ENCODE data around the gene SLC38A5.

SLC38A5 gene

GRCh38 chrX:48470833-48471118 lies 716 bp upstream of the SLC38A5 start:
- ChIA-PET POLR2A (no interaction called here), CTCF (no interaction called here)
- 90% methylated on average over 9 of the region's 9 CpGs for WGBS (ENCODE audit: insufficient coverage)
- H3K27me3 ChIP-seq (replicated peaks in 2 of 5; ENCODE audit: control insufficient read depth in 4 of 5, insufficient read depth in 5 of 5, low read length in 4 of 5), result no peaks in the 10 kb centered on the region
- H3K36me3 ChIP-seq (ENCODE audit: control insufficient read depth in 4 of 4, insufficient read depth in 4 of 4, low read length in 3 of 4), result peaks cover 0 to 6% (median under 1%) of the 10 kb centered on the region in 4 experiments
- no peak overlapping the region for H3K4me3 ChIP-seq (ENCODE audit: control insufficient read depth in 1 of 7, extremely low read depth in 1 of 7, insufficient read depth in 4 of 7, low read depth in 2 of 7, low read length in 6 of 7)
- no peaks in the 10 kb centered on the region for H3K9me3 ChIP-seq (ENCODE audit: control extremely low read depth in 1 of 5, control insufficient read depth in 4 of 5, insufficient read depth in 2 of 5, low read depth in 1 of 5, low read length in 4 of 5)
- DNase-seq, result no peak
- H3K27ac ChIP-seq (ENCODE audit: insufficient read depth in 1 of 2, low read depth in 1 of 2, low read length in 2 of 2, poor library complexity in 1 of 2, severe bottlenecking in 2 of 2), result no peak overlapping the region
- peaks cover 0 to 30% (median 19%) of the 10 kb centered on the region in 4 experiments for H3K4me1 ChIP-seq (ENCODE audit: control extremely low read depth in 1 of 4, control insufficient read depth in 4 of 4, insufficient read depth in 4 of 4, low read length in 3 of 4)

- POLR2A ChIA-PET, result interaction anchor here (0.7 kb wide), 1 partner anchor 10 kb away, joined by 3 read pairs; no protein-coding TSS in a partner anchor
- H3K36me3 ChIP-seq (ENCODE audit: control insufficient read depth in 4 of 4, insufficient read depth in 4 of 4, low read length in 3 of 4), result peaks cover 0 to 11% (median 4%) of the 10 kb centered on the region in 4 experiments
- 16% methylated on average over 17 of the region's 23 CpGs for WGBS (ENCODE audit: insufficient coverage)
- peaks cover 0 to 20% (median 13%) of the 10 kb centered on the region in 4 experiments for H3K4me1 ChIP-seq (ENCODE audit: control extremely low read depth in 1 of 4, control insufficient read depth in 4 of 4, insufficient read depth in 4 of 4, low read length in 3 of 4)
- H3K9me3 ChIP-seq (ENCODE audit: control extremely low read depth in 1 of 5, control insufficient read depth in 4 of 5, insufficient read depth in 2 of 5, low read depth in 1 of 5, low read length in 4 of 5), result no peaks in the 10 kb centered on the region
- peak; percentile 40 to 45 (median 43) for DNase-seq
- H3K27ac ChIP-seq (ENCODE audit: insufficient read depth in 1 of 2, low read depth in 1 of 2, low read length in 2 of 2, poor library complexity in 1 of 2, severe bottlenecking in 2 of 2), result peak overlapping the region in 1 of 2 experiments; percentile 80
- H3K27me3 ChIP-seq (replicated peaks in 2 of 5; ENCODE audit: control insufficient read depth in 4 of 5, insufficient read depth in 5 of 5, low read length in 4 of 5), result no peaks in the 10 kb centered on the region
- peak overlapping the region; percentile 43 to 87 (median 76) for H3K4me3 ChIP-seq (ENCODE audit: control insufficient read depth in 1 of 7, extremely low read depth in 1 of 7, insufficient read depth in 4 of 7, low read depth in 2 of 7, low read length in 6 of 7)
- CTCF ChIA-PET, result interaction anchor here (0.7 kb wide), 1 partner anchor 62 kb away, joined by 3 read pairs; no protein-coding TSS in a partner anchor
These were observed 1.1 kb downstream of the SLC38A5 start for GRCh38 chrX:48468693-48469691.

DNA sequence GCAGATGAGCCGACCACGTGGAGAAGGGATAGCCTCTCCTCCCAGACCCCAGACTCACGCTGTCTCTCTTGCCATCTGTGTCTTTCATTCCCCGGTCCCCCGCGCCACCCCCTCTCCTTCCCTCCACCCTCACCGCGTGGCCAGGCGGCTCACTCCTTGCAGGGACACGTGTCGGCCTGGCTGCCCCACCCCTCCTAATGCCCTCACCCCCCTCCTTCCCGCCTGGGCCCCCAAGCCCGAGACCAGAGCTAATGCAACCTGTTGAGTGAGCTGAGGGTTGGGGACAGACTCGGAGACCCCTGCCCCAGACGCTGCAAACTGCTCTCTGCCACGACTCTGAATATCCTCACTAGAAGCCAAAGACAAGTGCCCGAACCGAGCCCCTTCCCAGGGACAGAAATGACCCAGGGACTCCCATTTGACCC lies 1.8 kb downstream of the SLC38A5 start:
- peak in 2 of 3 donors; percentile 28 to 33 for DNase-seq

GRCh38 chrX:48467281-48467761 lies 2.7 kb downstream of the SLC38A5 start:
- H3K27ac ChIP-seq (ENCODE audit: insufficient read depth in 1 of 2, low read depth in 1 of 2, low read length in 2 of 2, poor library complexity in 1 of 2, severe bottlenecking in 2 of 2), result no peak overlapping the region
- peaks cover 0 to 20% (median 12%) of the 10 kb centered on the region in 4 experiments for H3K4me1 ChIP-seq (ENCODE audit: control extremely low read depth in 1 of 4, control insufficient read depth in 4 of 4, insufficient read depth in 4 of 4, low read length in 3 of 4)
- H3K27me3 ChIP-seq (replicated peaks in 2 of 5; ENCODE audit: control insufficient read depth in 4 of 5, insufficient read depth in 5 of 5, low read length in 4 of 5), result no peaks in the 10 kb centered on the region
- H3K36me3 ChIP-seq (ENCODE audit: control insufficient read depth in 4 of 4, insufficient read depth in 4 of 4, low read length in 3 of 4), result peaks cover 0 to 16% (median 9%) of the 10 kb centered on the region in 4 experiments
- peak overlapping the region in 3 of 7 experiments; percentile 76 to 87 (median 86) for H3K4me3 ChIP-seq (ENCODE audit: control insufficient read depth in 1 of 7, extremely low read depth in 1 of 7, insufficient read depth in 4 of 7, low read depth in 2 of 7, low read length in 6 of 7)
- DNase-seq, result no peak
- ChIA-PET POLR2A (no interaction called here), CTCF (interaction anchor here (1.4 kb wide), 1 partner anchor 8 kb away, joined by 3 read pairs; no protein-coding TSS in a partner anchor)
- WGBS (ENCODE audit: insufficient coverage), result 79% methylated on average over 8 of the region's 10 CpGs
- no peaks in the 10 kb centered on the region for H3K9me3 ChIP-seq (ENCODE audit: control extremely low read depth in 1 of 5, control insufficient read depth in 4 of 5, insufficient read depth in 2 of 5, low read depth in 1 of 5, low read length in 4 of 5)

More for the DNA sequence above, 1.8 kb downstream of the SLC38A5 start:
- CTCF ChIA-PET, result no interaction called here
- H3K36me3 ChIP-seq (ENCODE audit: control insufficient read depth in 4 of 4, insufficient read depth in 4 of 4, low read length in 3 of 4), result peaks cover 0 to 11% (median 4%) of the 10 kb centered on the region in 4 experiments
- peaks cover 0 to 20% (median 12%) of the 10 kb centered on the region in 4 experiments for H3K4me1 ChIP-seq (ENCODE audit: control extremely low read depth in 1 of 4, control insufficient read depth in 4 of 4, insufficient read depth in 4 of 4, low read length in 3 of 4)
- POLR2A ChIA-PET, result no interaction called here
- H3K27ac ChIP-seq (ENCODE audit: insufficient read depth in 1 of 2, low read depth in 1 of 2, low read length in 2 of 2, poor library complexity in 1 of 2, severe bottlenecking in 2 of 2), result peak overlapping the region in 1 of 2 experiments; percentile 80
- no peaks in the 10 kb centered on the region for H3K27me3 ChIP-seq (replicated peaks in 2 of 5; ENCODE audit: control insufficient read depth in 4 of 5, insufficient read depth in 5 of 5, low read length in 4 of 5)
- no peaks in the 10 kb centered on the region for H3K9me3 ChIP-seq (ENCODE audit: control extremely low read depth in 1 of 5, control insufficient read depth in 4 of 5, insufficient read depth in 2 of 5, low read depth in 1 of 5, low read length in 4 of 5)
- WGBS (ENCODE audit: insufficient coverage), result 35% methylated on average over 8 of the region's 18 CpGs
- peak overlapping the region; percentile 43 to 87 (median 76) for H3K4me3 ChIP-seq (ENCODE audit: control insufficient read depth in 1 of 7, extremely low read depth in 1 of 7, insufficient read depth in 4 of 7, low read depth in 2 of 7, low read length in 6 of 7)

DNA sequence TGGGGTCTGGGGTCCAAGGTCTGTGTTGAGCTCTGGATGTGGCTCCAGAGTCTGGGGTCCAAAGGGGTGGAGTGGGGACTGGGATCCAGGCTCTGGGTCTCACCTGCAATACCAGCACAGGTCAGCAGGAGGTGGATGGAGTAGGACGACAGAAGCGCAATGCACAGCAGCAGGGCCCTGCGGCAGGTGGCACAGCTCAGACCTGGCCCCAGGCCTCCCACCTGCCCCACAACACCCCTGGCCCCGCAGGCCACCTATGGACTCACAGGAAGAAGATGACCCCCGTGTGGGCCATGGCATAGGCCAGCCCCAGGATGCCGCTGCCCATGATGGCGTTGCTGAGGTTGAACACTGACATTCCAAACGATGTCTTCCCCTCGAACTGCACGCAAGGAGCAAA lies 3.4 kb downstream of the SLC38A5 start:
- H3K9me3 ChIP-seq (ENCODE audit: control extremely low read depth in 1 of 5, control insufficient read depth in 4 of 5, insufficient read depth in 2 of 5, low read depth in 1 of 5, low read length in 4 of 5), result no peaks in the 10 kb centered on the region
- DNase-seq, result no peak
- CTCF ChIA-PET, result interaction anchor here (1.4 kb wide), 1 partner anchor 8 kb away, joined by 3 read pairs; no protein-coding TSS in a partner anchor
- H3K4me1 ChIP-seq (ENCODE audit: control extremely low read depth in 1 of 4, control insufficient read depth in 4 of 4, insufficient read depth in 4 of 4, low read length in 3 of 4), result peaks cover 0 to 20% (median 12%) of the 10 kb centered on the region in 4 experiments
- H3K4me3 ChIP-seq (ENCODE audit: control insufficient read depth in 1 of 7, extremely low read depth in 1 of 7, insufficient read depth in 4 of 7, low read depth in 2 of 7, low read length in 6 of 7), result no peak overlapping the region
- no peaks in the 10 kb centered on the region for H3K27me3 ChIP-seq (replicated peaks in 2 of 5; ENCODE audit: control insufficient read depth in 4 of 5, insufficient read depth in 5 of 5, low read length in 4 of 5)
- POLR2A ChIA-PET, result no interaction called here
- H3K36me3 ChIP-seq (ENCODE audit: control insufficient read depth in 4 of 4, insufficient read depth in 4 of 4, low read length in 3 of 4), result peaks cover 0 to 21% (median 13%) of the 10 kb centered on the region in 4 experiments
- WGBS (ENCODE audit: insufficient coverage), result 85% methylated on average over 5 of the region's 10 CpGs
- no peak overlapping the region for H3K27ac ChIP-seq (ENCODE audit: insufficient read depth in 1 of 2, low read depth in 1 of 2, low read length in 2 of 2, poor library complexity in 1 of 2, severe bottlenecking in 2 of 2)

- ChIA-PET POLR2A (no interaction called here), CTCF (no interaction called here)
- Histone ChIP-seq H3K36me3 (ENCODE audit: control insufficient read depth in 4 of 4, insufficient read depth in 4 of 4, low read length in 3 of 4) (peaks cover 0 to 31% (median 21%) of the 10 kb centered on the region in 4 experiments), H3K4me3 (ENCODE audit: control insufficient read depth in 1 of 7, extremely low read depth in 1 of 7, insufficient read depth in 4 of 7, low read depth in 2 of 7, low read length in 6 of 7) (no peak overlapping the region), H3K4me1 (ENCODE audit: control extremely low read depth in 1 of 4, control insufficient read depth in 4 of 4, insufficient read depth in 4 of 4, low read length in 3 of 4) (peaks cover 0 to 20% (median 12%) of the 10 kb centered on the region in 4 experiments), H3K9me3 (ENCODE audit: control extremely low read depth in 1 of 5, control insufficient read depth in 4 of 5, insufficient read depth in 2 of 5, low read depth in 1 of 5, low read length in 4 of 5) (no peaks in the 10 kb centered on the region), H3K27ac (ENCODE audit: insufficient read depth in 1 of 2, low read depth in 1 of 2, low read length in 2 of 2, poor library complexity in 1 of 2, severe bottlenecking in 2 of 2) (no peak overlapping the region), H3K27me3 (replicated peaks in 2 of 5; ENCODE audit: control insufficient read depth in 4 of 5, insufficient read depth in 5 of 5, low read length in 4 of 5) (no peaks in the 10 kb centered on the region)
- DNase-seq, result no peak
- 94% methylated on average over 9 of the region's 10 CpGs for WGBS (ENCODE audit: insufficient coverage)
These were observed 4.6 kb downstream of the SLC38A5 start for GRCh38 chrX:48465336-48465933.
